Omental fat pad (tissue), 4 donors: ENCODE results near the gene ATG7. TPM values are rescaled to one million over a fixed set of nuclear protein-coding genes. Genes with fewer than 3 reads are reported as not detected.
A peak's percentile ranks its signal among the peaks of the same experiment; 100 is the strongest.

Experiments used
- ATAC-seq: fragments of 150-250 bp; one replicate; pipeline ENCODE4 v1.9.1; 2016; ENCODE audit warnings: mild to moderate bottlenecking, moderate library complexity; ENCODE audit not compliant: low FRiP score
- DNase-seq: peaks from one replicate; pipeline ENCODE4 v3.0.0-alpha.2; 2019; ENCODE audit warnings: low spot score
- total RNA-seq, 4 donors: library from RNA; depleted of rRNA; stranded (reverse); fragments of >200 nt; gene quantifications; one replicate each; pipeline ENCODE4 v1.1.0, GENCODE V29; 2016
- TF ChIP-seq, protein P1 (sequence below), 3 donors: fragments of 450-650 bp; IDR thresholded peaks; one replicate each; pipeline ENCODE4 v1.5.1; 2016 to 2017; ENCODE audit warnings: antibody characterized with exemption in 3 of 3, mild to moderate bottlenecking in 3 of 3, moderate library complexity in 2 of 3

ATG7 gene
- total RNA-seq, 4 donors from 2014 or later: 62.9 to 96.7 (median 76.2) TPM

DNA sequence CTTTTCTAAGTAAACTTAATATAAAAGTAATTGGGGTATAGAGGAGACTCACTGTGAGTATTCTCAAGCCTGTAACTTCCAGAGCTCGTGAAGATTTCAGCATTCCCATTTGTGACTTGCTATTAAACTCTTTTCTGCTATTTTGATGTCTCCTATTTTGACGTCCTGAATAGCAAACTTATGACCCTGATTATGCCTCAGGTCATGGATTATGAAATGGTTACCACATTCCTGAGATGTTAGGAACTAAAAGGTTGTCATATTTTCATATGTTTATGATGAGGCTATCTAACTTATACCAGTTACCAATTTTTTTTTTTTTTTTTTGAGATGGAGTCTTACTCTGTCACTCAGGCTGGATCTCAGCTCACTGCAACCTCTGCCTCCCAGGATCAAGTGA is 105.5 kb downstream of the ATG7 start:
- DNase-seq: no peak
- no peak for ATAC-seq
- TF ChIP-seq, protein P1, sequence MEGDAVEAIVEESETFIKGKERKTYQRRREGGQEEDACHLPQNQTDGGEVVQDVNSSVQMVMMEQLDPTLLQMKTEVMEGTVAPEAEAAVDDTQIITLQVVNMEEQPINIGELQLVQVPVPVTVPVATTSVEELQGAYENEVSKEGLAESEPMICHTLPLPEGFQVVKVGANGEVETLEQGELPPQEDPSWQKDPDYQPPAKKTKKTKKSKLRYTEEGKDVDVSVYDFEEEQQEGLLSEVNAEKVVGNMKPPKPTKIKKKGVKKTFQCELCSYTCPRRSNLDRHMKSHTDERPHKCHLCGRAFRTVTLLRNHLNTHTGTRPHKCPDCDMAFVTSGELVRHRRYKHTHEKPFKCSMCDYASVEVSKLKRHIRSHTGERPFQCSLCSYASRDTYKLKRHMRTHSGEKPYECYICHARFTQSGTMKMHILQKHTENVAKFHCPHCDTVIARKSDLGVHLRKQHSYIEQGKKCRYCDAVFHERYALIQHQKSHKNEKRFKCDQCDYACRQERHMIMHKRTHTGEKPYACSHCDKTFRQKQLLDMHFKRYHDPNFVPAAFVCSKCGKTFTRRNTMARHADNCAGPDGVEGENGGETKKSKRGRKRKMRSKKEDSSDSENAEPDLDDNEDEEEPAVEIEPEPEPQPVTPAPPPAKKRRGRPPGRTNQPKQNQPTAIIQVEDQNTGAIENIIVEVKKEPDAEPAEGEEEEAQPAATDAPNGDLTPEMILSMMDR (IDR thresholded peaks at IDR 0.05): no peak

DNA sequence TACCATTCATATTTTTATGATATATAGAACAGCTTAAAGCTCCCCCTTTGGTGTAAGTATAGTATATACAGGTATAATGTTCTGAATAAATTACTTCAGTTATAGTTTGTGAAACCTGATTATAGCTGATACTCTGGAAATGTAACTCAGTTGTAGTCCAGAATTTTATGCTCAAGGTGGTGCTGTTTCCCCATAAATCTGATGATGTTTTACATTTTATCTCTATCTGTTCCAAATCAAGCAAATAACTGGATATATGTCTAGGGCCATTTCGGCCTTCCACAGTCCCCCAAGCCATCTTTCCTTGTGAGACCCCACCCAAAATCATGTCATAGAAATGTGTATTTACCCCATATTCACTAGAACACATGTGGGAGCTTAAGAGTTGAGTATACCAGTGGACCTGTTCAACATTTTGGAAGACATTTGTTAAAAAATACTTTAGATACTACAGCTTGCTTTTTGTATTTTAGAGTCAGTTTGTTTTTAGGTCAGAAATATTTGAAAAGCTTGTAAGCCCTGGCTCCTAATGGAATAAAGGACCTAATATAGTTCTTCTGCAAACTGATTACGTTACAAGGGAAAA is 107.1 kb downstream of the ATG7 start:
- DNase-seq (no peak), ATAC-seq (peak; percentile 62)
- TF ChIP-seq, protein P1 (IDR thresholded peaks at IDR 0.05): peak in 1 of 3 donors; percentile 34

DNA sequence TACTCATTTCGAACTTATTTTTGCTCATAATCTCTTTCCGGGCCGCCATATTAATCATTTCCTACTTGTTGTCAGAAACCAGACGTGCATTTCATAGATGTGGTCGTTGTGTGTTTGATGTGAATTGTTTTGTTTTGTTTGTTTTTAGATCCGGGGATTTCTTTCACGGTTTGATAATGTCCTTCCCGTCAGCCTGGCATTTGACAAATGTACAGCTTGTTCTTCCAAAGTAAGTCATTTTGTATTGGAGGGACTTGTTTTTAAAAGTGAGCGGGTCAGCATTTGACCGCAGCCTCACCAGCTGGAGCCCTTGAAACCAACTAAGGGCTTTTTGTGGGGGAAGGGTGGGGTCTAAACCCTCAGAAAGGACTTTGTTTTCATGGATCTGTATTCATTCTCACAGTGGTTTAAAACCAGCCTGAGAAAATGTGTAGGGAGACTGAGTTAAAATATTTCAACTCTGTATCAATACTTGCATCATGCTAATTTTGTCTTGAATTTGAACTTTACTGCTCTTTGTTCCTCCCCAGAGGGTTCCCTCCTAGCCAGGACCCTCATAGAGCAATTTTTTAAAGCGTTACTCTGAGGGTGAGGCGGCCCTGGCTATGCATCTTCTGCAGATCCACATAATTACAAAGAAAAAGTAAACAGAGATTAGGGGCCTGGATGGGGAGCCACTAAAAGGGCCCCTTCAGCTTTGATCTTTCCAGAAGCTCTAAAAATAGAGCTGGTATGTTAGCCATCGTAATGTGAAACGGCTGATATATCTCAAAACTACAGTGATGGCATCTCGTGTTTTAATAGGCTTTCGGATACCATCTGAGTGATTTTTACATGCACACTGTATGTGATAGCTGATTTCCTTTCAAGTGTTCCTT is 107.9 kb downstream of the ATG7 start:
- TF ChIP-seq, protein P1 (IDR thresholded peaks at IDR 0.05): no peak
- ATAC-seq: no peak
- no peak for DNase-seq

DNA sequence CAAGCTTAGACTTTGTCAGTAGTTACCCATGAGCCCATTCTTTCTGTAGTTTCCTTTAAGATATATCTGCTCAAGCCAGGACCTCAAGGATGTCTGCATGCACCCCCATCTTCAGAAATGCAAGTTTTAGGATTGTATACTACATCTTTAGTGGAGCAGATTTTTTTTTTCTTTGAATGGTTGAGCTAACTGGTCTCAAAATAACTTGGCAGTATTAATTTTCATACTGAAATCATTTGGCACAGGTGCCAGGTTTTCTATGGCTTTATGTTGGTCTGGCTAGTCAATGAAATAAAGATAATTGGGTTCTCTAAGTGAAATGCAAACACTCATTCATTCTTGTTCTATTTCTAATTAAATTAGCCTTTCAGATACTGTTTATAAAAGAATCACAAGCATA is 108.9 kb downstream of the ATG7 start:
- DNase-seq (no peak), ATAC-seq (no peak)
- TF ChIP-seq, protein P1 (IDR thresholded peaks at IDR 0.05): no peak

DNA sequence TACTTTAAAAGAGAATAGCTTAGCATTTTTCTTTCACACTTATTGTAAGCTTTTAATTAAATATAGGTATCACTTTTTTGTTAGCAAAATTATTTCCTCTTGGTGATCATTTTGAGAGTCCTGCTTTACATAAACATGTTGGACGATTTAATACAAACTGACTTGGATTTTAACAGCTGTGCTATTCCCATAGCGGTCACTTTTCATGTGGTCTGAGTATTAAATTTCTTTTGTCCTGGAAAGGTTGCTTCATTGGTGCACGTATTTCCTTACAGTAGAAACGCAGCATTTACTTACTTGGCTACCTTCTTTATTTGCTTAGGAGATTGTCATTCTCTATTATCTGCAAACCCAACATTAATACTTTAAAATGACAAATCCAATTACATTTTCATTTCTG is 109.4 kb downstream of the ATG7 start:
- DNase-seq: no peak
- TF ChIP-seq, protein P1 (IDR thresholded peaks at IDR 0.05): no peak
- no peak for ATAC-seq

DNA sequence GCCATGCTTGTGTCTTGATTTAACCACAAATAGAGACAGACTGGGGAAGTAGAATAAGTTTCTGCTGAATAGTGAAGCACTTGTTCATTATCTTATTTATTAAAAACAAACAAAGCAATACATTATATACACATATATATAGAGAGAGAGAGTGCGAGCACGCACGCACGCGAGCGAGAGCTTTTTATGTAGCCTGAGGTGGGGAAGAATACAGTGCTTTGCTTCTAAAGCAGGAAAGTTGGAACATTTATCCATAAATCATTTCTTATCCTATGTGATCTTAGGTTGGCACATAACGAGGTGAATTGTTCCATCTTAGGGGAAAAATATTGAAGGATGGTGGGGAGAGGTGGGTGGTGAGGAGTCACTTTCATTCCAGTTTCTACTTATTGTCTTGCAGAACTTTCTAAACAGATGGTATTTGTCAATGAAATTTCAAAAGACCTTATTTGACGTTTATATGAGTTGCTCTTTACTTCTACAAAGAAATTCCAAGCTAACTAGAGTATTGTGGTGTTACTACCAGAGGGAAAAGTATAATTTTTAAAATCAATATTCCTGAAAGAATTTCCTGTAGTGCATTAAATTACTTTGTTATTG is 110.0 kb downstream of the ATG7 start:
- DNase-seq (no peak), ATAC-seq (no peak)
- TF ChIP-seq, protein P1 (IDR thresholded peaks at IDR 0.05): no peak
